GM06990 (cell line): ENCODE data around the gene CTRB1.
"Not testable (repeated sequence)": the region's sequence is repeated elsewhere in the genome, so short reads cannot be mapped to it uniquely, and the experiment has no call there.

Experiments
- DNase-seq: peaks from one replicate; pipeline ENCODE4 v3.0.0-alpha.2; 2011; ENCODE audit not compliant: insufficient read length; ENCODE audit errors: extremely low read depth
- H3K27me3 ChIP-seq: replicated peaks from 2 replicates; pipeline ENCODE4 v1.6.0; 2011; ENCODE audit warnings: low read length; ENCODE audit not compliant: control insufficient read depth, insufficient read depth
- H3K36me3 ChIP-seq: 2 replicates; pipeline ENCODE4 v1.5.1; 2011; ENCODE audit warnings: low read length; ENCODE audit not compliant: control insufficient read depth, insufficient read depth
- H3K4me3 ChIP-seq: replicated peaks from 2 replicates; pipeline ENCODE4 v1.5.1; 2011; ENCODE audit warnings: low read depth, mild to moderate bottlenecking, control low read depth, low read length
- TF ChIP-seq, protein P1 (sequence below): IDR thresholded peaks from 2 replicates; pipeline ENCODE4 v1.5.1; 2011; ENCODE audit warnings: low read length, control low read depth, mild to moderate bottlenecking, inconsistent platforms; ENCODE audit not compliant: insufficient read depth, poor library complexity, severe bottlenecking

CTRB1 gene

DNA sequence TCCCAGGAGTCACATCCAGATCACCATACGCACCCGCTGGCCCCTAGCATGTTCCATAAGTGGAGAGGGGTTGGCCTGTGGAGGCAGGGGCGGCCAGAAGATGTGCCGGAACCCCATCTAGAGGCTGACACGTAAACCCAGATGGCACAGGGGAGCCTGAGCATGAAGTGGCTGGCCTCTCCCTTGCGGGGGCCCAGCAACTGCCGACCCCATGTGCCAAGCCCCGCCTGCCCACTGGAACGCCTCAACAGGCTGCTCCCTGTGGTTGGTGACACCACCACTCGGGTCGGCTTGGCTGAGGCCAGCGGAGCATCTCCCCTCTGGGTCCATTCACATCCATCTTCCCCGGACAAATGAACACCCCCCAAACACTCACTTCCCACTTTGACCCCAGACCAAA, 23.2 kb downstream of the CTRB1 start:
- Histone ChIP-seq H3K27me3 (no peaks in the 10 kb centered on the region), H3K36me3 (peaks cover 3% of the 10 kb centered on the region), H3K4me3 (no peak overlapping the region)
- TF ChIP-seq, protein P1, sequence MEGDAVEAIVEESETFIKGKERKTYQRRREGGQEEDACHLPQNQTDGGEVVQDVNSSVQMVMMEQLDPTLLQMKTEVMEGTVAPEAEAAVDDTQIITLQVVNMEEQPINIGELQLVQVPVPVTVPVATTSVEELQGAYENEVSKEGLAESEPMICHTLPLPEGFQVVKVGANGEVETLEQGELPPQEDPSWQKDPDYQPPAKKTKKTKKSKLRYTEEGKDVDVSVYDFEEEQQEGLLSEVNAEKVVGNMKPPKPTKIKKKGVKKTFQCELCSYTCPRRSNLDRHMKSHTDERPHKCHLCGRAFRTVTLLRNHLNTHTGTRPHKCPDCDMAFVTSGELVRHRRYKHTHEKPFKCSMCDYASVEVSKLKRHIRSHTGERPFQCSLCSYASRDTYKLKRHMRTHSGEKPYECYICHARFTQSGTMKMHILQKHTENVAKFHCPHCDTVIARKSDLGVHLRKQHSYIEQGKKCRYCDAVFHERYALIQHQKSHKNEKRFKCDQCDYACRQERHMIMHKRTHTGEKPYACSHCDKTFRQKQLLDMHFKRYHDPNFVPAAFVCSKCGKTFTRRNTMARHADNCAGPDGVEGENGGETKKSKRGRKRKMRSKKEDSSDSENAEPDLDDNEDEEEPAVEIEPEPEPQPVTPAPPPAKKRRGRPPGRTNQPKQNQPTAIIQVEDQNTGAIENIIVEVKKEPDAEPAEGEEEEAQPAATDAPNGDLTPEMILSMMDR: no peak
- DNase-seq: no peak

DNA sequence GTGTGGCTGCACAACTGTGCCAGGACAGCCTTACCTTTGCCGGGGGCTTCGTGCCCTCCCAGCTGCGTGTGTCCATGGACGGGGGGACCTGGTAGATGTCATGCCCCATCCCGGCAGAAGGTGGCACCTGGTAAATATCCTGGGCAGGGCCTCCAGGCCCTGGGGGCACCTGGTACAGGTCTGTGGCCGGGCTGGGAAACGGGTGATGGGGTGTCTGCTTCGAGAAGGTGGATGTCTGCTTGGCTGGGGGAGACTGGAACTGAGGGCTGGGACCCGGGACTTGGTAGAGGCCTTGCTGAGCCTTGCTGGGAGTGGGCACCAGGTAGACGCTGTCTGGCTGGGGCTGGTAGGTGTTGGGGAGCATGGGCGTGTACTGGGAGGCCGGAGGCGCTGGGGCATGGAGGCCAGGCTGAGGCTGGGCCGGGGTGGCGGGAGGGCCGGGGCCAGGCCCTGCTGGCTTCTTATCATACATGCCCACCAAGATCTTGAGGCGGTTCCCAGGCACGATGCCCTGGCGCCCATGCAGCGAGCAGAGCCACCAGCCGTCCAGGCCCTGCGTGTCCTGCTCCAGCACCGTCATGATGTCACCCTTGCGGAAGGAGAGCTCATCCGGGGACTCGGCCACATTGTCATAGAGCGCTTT, 23.8 kb downstream of the CTRB1 start:
- not testable (repeated sequence) for H3K36me3 ChIP-seq, H3K4me3 ChIP-seq, DNase-seq, H3K27me3 ChIP-seq

- Histone ChIP-seq H3K36me3 (peaks cover 3% of the 10 kb centered on the region), H3K27me3 (no peaks in the 10 kb centered on the region), H3K4me3 (no peak overlapping the region)
- no peak for DNase-seq
- TF ChIP-seq, protein P1: no peak
Observed at GRCh38 chr16:75243667-75244224, 25.0 kb downstream of the CTRB1 start.

DNA sequence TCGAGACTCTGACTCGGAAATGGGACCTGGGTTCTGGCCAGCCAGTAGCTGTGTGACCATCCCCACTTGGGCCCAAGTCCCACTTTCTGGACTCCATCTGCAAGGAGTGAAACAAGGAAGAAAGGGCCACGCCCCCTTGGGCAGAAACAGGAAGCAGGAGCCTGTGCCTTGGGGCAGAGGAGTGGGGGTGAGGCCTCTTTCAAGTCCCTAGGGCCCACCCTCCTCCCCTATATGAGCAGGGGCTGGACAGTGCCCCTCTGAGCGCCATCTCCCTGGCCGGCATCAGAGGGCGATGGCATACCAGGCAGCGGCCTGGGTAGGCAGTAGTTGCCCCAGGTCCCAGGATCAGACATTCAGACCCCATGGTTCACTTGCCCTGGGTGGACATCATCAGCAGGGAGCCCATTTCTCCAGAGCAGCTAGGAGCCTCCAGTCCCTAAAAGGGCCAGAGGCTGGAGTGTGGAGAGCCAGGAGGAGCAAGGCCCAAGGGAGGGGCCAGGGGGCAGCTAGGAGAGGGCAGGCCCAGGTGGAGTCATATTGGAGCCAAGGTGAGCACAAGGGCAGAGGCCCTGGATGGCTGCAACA, 25.5 kb downstream of the CTRB1 start:
- no peak for DNase-seq
- Histone ChIP-seq H3K27me3 (no peaks in the 10 kb centered on the region), H3K36me3 (peaks cover 3% of the 10 kb centered on the region), H3K4me3 (no peak overlapping the region)
- TF ChIP-seq, protein P1: peak; percentile 8

- H3K27me3 ChIP-seq: no peaks in the 10 kb centered on the region
- peak; percentile 57 for DNase-seq
- TF ChIP-seq, protein P1: no peak
- H3K4me3 ChIP-seq: no peak overlapping the region; the same call in 1 of the 2 replicates
- peaks cover 3% of the 10 kb centered on the region for H3K36me3 ChIP-seq
Observed at GRCh38 chr16:75244844-75245758, 26.3 kb downstream of the CTRB1 start.
